Stimulated activated CD4-positive, alpha-beta T cell treated with anti-CD3 and anti-CD28 coated beads, TNF-alpha, amount 100 ng/mL, for 4 hours (primary cell): ENCODE data around the gene OR56A4.
"Not testable (repeated sequence)": the region's sequence is repeated elsewhere in the genome, so short reads cannot be mapped to it uniquely, and the experiment has no call there.

Experiments used
- DNase-seq, 3 experiments: peaks; one replicate each; pipeline ENCODE4 v3.0.0-alpha.2; 2020; ENCODE audit warnings: low read depth in 3 of 3

OR56A4 gene

GRCh38 chr11:5960704-5961320 is 45.9 kb downstream of the OR56A4 start:
- not testable (repeated sequence) for DNase-seq

- DNase-seq: no peak
These were observed 51.2 kb downstream of the OR56A4 start for GRCh38 chr11:5955586-5955985.
